NCI-H2107 (cell line): Measurements from ENCODE around the gene GLRA1.

ENCODE experiments used
- DNase-seq: peaks from one replicate; lab custom pipeline; 2025; lab: John Stamatoyannopoulos, UW

Gene GLRA1

GRCh38 chr5:151772846-151773561 is 151.6 kb downstream of the GLRA1 start:
- DNase-seq, result no peak
